IgD-negative memory B cell (primary cell): ENCODE measurements around the gene CSF1. TPM values are rescaled to one million over a fixed set of nuclear protein-coding genes. Genes with fewer than 3 reads are reported as not detected.
A peak's percentile ranks its signal among the peaks of the same experiment; 100 is the strongest.
"Not testable (repeated sequence)": the region's sequence is repeated elsewhere in the genome, so short reads cannot be mapped to it uniquely, and the experiment has no call there.

Source experiments
- H3K27ac Mint-ChIP-seq, 3 donors: one replicate each; pipeline ENCODE4 v1.8.0; 2020 to 2022; ENCODE audit warnings: mild to moderate bottlenecking in 3 of 3, mixed read lengths in 3 of 3, moderate library complexity in 1 of 3
- H3K27me3 Mint-ChIP-seq: one replicate; pipeline ENCODE4 v1.8.0; 2021; ENCODE audit warnings: mixed read lengths
- H3K36me3 Mint-ChIP-seq: one replicate; pipeline ENCODE4 v1.8.0; 2020; ENCODE audit warnings: mild to moderate bottlenecking, mixed read lengths
- H3K4me1 Mint-ChIP-seq, 3 donors: one replicate each; pipeline ENCODE4 v1.8.0; 2020 to 2022; ENCODE audit warnings: mixed read lengths in 3 of 3, mild to moderate bottlenecking in 1 of 3
- H3K4me3 Mint-ChIP-seq, 4 donors: one replicate each; pipeline ENCODE4 v1.8.0; 2020 to 2022; ENCODE audit warnings: mild to moderate bottlenecking in 4 of 4, mixed read lengths in 4 of 4, moderate library complexity in 3 of 4
- H3K9me3 Mint-ChIP-seq, 3 donors: one replicate each; pipeline ENCODE4 v1.8.0; 2020 to 2021; ENCODE audit warnings: mixed read lengths in 3 of 3, mild to moderate bottlenecking in 1 of 3
- polyA plus RNA-seq: library from polyadenylated mRNA; unstranded; fragments of 300-500 nt; fragmentation: Illumina TruSeq; gene quantifications from one replicate; pipeline ENCODE4 v1.2.3, GENCODE V29; 2021

Gene CSF1
- polyA plus RNA-seq, 1 donor from 2014 or later = 0.18 TPM

GRCh38 chr1:109878531-109879104 lies 32.0 kb upstream of the CSF1 start:
- Mint-ChIP-seq H3K27me3 (peaks cover 6% of the 10 kb centered on the region), H3K4me3 (no peak overlapping the region), H3K36me3 (peaks cover 1% of the 10 kb centered on the region), H3K4me1 (peaks cover 6 to 20% (median 11%) of the 10 kb centered on the region in 3 donors), H3K9me3 (no peaks in the 10 kb centered on the region), H3K27ac (no peak overlapping the region)

DNA sequence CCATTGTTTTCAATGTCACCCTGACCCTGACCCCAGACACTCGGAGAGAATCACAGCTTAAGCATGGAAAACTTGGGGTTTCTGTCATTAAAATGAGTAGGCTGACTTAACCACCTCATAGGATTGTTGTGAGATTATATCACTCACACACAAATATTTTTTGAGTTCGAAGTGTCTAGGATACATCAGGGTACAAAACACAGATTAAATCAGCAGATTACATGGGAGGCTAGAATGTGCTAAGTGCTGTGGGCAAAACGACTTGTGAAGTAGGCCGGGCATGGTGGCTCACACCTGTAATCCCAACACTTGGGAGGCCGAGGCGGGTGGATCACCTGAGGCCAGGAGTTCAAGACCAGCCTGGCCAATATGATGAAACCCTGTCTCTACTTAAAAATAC lies 31.3 kb upstream of the CSF1 start:
- Mint-ChIP-seq H3K27ac (peak overlapping the region in 1 of 3 donors; percentile 16), H3K4me1 (peaks cover 6 to 20% (median 11%) of the 10 kb centered on the region in 3 donors)
- H3K36me3 Mint-ChIP-seq, H3K9me3 Mint-ChIP-seq, H3K27me3 Mint-ChIP-seq, H3K4me3 Mint-ChIP-seq: not testable (repeated sequence)

GRCh38 chr1:109879881-109880525 lies 30.6 kb upstream of the CSF1 start:
- H3K4me1 Mint-ChIP-seq = peaks cover 6 to 20% (median 11%) of the 10 kb centered on the region in 3 donors
- H3K36me3 Mint-ChIP-seq = peaks cover 1% of the 10 kb centered on the region
- peaks cover 7% of the 10 kb centered on the region for H3K27me3 Mint-ChIP-seq

DNA sequence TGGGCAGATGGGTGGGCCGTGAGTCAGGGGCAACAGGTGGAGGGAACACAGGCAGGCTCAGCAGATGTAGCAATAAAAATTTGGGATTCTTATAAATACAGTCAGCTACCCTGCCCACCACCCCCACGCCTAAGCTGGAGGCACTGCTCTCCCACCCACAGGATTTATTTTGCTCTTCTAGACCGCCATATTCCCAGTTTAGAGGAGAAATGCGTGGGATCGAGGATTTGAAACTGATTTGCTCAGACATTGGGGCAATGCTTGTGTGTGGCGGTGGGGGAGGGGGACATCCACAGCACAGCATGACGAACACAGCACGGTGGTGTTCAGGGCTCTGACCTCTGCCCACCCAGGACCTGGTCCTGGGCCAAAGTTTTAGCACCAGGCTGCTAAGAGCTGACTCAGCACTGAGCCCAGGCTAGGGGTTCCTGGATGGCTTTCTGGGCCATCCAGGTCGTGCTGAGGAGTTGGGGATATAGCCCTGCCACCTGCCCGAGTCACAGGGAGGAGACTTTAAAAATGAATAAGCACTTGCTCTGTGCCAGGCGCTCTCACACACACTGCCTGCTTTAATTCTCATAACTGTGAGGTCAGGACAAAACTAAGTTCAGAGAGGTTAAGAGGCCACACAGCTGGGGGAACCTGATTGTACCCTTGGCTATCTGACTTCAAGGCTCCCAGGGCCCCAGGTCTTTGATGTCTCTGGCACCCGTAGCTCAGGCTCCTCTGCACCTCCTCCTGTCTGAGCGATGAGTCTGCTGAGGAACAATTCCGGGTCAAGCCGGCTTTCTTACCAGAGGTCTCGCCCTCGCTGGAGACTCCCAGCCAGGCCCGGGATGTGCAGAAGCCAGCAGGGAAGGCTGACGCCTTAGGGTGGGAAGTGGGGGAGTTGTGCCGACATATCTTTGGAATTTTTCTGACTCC lies 29.4 kb upstream of the CSF1 start:
- Mint-ChIP-seq H3K9me3 (peaks cover 0 to 2% (median 0%) of the 10 kb centered on the region in 3 donors), H3K4me3 (no peak overlapping the region), H3K27ac (no peak overlapping the region), H3K36me3 (peaks cover 1% of the 10 kb centered on the region), H3K4me1 (peaks cover 9 to 21% (median 10%) of the 10 kb centered on the region in 3 donors), H3K27me3 (peaks cover 3% of the 10 kb centered on the region)

More at GRCh38 chr1:109879881-109880525, 30.6 kb upstream of the CSF1 start:
- Mint-ChIP-seq H3K4me3 (no peak overlapping the region), H3K27ac (peak overlapping the region in 2 of 3 donors; percentile 39 to 49), H3K9me3 (no peaks in the 10 kb centered on the region)

- no peak overlapping the region for H3K4me3 Mint-ChIP-seq
- peaks cover 9 to 23% (median 15%) of the 10 kb centered on the region in 3 donors for H3K4me1 Mint-ChIP-seq
- no peak overlapping the region for H3K27ac Mint-ChIP-seq
- peaks cover 1% of the 10 kb centered on the region for H3K36me3 Mint-ChIP-seq
- H3K9me3 Mint-ChIP-seq = peaks cover 0 to 2% (median 0%) of the 10 kb centered on the region in 3 donors
- peaks cover 2% of the 10 kb centered on the region for H3K27me3 Mint-ChIP-seq
Measured at GRCh38 chr1:109881906-109882287, 28.8 kb upstream of the CSF1 start.

DNA sequence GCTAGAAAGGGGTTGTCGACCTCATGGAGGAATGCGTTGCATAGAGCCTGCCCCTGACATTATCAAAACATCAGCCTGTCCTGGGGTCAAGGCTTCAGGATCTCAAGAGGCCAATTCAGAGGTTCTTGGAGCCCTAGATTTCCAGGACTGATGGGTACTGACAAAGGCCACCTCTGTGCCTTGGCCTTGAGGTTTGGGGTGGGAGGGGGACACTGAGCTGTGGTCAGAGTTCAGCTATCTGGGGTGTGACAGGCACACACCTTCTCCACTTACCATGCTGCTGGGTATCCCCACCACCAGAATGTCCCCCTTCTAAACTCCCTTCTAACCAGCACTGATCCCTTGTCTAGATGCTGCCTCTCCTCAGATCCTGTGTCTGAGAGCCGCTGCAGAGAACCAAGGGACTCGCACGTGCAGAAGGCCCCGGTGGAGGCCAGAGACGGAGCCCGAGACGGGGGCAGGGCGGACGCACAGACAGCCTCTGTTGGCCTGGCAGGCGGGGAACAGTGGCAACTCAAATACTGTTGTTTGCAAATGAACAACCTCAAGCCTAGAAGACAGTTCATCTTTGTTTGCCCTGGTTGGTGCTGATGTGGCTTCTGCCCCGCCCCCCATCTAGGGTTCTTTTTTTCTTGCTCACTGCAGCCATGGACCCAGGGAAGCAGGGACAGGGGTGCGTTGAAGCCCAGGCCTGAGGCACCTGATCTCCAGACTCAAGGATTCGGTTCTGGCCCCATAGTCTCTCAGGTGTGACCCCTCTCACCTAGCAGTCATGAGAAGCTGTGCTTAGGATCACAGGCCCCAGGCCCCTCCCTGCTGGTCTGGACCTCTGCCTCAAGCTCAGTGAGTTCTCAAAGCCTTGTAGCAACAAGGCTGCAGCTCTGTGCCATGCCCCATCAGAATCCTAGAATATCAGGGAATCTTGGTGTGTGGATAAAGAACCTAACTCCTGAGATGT lies 28.1 kb upstream of the CSF1 start:
- H3K27ac Mint-ChIP-seq = no peak overlapping the region
- peaks cover 1% of the 10 kb centered on the region for H3K36me3 Mint-ChIP-seq
- peaks cover 0 to 2% (median 0%) of the 10 kb centered on the region in 3 donors for H3K9me3 Mint-ChIP-seq
- H3K27me3 Mint-ChIP-seq = peaks cover 2% of the 10 kb centered on the region
- H3K4me1 Mint-ChIP-seq = peaks cover 14 to 27% (median 19%) of the 10 kb centered on the region in 3 donors
- H3K4me3 Mint-ChIP-seq = no peak overlapping the region

- Mint-ChIP-seq H3K4me1 (peaks cover 21 to 32% (median 22%) of the 10 kb centered on the region in 3 donors), H3K27me3 (peaks cover 2% of the 10 kb centered on the region), H3K27ac (no peak overlapping the region), H3K9me3 (peaks cover 0 to 2% (median 0%) of the 10 kb centered on the region in 3 donors), H3K4me3 (peak overlapping the region in 1 of 4 donors; percentile 17), H3K36me3 (no peaks in the 10 kb centered on the region)
Measured at GRCh38 chr1:109883248-109883955, 27.2 kb upstream of the CSF1 start.

GRCh38 chr1:109884242-109884891 lies 26.3 kb upstream of the CSF1 start:
- H3K27me3 Mint-ChIP-seq = peaks cover 2% of the 10 kb centered on the region
- peak overlapping the region in 2 of 4 donors; percentile 27 to 61 for H3K4me3 Mint-ChIP-seq
- H3K36me3 Mint-ChIP-seq = no peaks in the 10 kb centered on the region
- peak overlapping the region in 1 of 3 donors; percentile 41 for H3K27ac Mint-ChIP-seq
- peaks cover 0 to 2% (median 0%) of the 10 kb centered on the region in 3 donors for H3K9me3 Mint-ChIP-seq
- H3K4me1 Mint-ChIP-seq = peaks cover 29 to 38% (median 29%) of the 10 kb centered on the region in 3 donors

DNA sequence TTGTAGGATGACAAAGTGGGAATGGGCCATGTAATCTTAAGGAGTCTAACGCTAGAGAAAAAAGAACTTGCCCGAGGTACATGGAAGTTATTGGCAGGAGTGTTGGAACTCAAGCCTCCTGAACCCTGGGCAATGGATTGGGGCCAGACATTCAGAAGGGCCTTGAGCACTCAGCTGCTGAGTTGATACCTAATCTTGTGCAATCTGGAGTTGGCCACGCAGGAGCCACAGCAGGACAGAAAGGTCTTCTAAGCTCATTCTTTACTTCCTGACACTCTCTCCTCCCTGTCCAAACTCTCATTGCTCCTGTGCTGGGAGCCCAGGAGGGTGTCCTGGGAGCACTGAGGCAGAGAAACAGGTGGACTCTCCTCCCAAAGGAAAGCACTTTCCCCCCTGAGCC lies 25.1 kb upstream of the CSF1 start:
- Mint-ChIP-seq H3K4me3 (no peak overlapping the region), H3K27ac (peak overlapping the region in 2 of 3 donors; percentile 41 to 61), H3K27me3 (peaks cover 2% of the 10 kb centered on the region), H3K4me1 (peaks cover 29 to 38% (median 34%) of the 10 kb centered on the region in 3 donors), H3K36me3 (no peaks in the 10 kb centered on the region), H3K9me3 (peaks cover 0 to 2% (median 0%) of the 10 kb centered on the region in 3 donors)

GRCh38 chr1:109886827-109887226 lies 23.8 kb upstream of the CSF1 start:
- Mint-ChIP-seq H3K36me3 (no peaks in the 10 kb centered on the region), H3K4me3 (peak overlapping the region; percentile 10 to 85 (median 62)), H3K9me3 (peaks cover 0 to 2% (median 0%) of the 10 kb centered on the region in 3 donors), H3K4me1 (peaks cover 29 to 46% (median 45%) of the 10 kb centered on the region in 3 donors), H3K27ac (peak overlapping the region; percentile 60 to 88 (median 74)), H3K27me3 (peaks cover 6% of the 10 kb centered on the region)

DNA sequence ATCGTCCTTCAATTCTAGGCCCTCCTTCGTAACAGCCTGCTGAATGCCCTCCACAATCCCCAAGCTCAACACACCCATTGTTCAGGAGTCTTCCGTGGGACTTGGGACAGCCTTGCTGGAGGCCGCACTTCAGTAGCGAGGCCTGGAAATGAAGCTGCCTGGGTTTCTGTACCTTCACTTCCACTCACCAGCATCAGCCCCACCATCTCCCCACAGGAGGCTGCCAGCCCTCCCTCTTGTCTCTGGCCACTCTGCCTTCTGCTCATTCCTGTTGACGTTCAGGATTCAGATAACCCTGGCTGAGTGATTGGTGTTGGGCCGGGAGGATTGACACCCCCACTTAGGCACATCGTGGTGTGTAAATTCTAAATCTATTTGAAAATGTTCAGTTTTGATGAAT lies 23.4 kb upstream of the CSF1 start:
- Mint-ChIP-seq H3K36me3 (no peaks in the 10 kb centered on the region), H3K27me3 (peaks cover 6% of the 10 kb centered on the region), H3K27ac (peak overlapping the region; percentile 42 to 74 (median 60)), H3K4me3 (peak overlapping the region in 3 of 4 donors; percentile 10 to 85 (median 33)), H3K4me1 (peaks cover 29 to 49% (median 48%) of the 10 kb centered on the region in 3 donors), H3K9me3 (peaks cover 0 to 2% (median 0%) of the 10 kb centered on the region in 3 donors)

DNA sequence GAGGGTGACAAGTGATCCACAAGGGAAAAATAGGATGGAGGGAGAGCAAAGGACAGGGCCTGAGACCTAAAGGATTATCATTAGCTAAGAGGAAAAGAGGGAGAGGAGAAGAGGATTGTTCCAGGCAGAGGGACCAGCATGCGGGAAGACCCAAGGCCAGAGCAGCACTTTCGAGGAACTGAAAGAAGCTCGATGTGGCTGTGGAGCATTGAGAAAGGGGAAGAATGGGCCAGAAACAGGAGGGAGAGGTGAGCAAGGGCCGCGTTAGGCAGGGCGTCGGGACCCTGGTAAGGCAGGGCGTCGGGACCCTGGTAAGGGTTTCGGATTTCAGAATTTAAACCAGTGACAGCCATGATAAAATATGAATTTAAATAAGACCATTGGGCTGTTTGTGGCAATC lies 22.8 kb upstream of the CSF1 start:
- Mint-ChIP-seq H3K4me1 (peaks cover 29 to 49% (median 48%) of the 10 kb centered on the region in 3 donors), H3K36me3 (no peaks in the 10 kb centered on the region), H3K27ac (peak overlapping the region in 1 of 3 donors; percentile 44), H3K4me3 (no peak overlapping the region), H3K9me3 (peaks cover 0 to 2% (median 0%) of the 10 kb centered on the region in 3 donors), H3K27me3 (peaks cover 6% of the 10 kb centered on the region)

- Mint-ChIP-seq H3K9me3 (peaks cover 0 to 2% (median 0%) of the 10 kb centered on the region in 3 donors), H3K4me1 (peaks cover 29 to 49% (median 46%) of the 10 kb centered on the region in 3 donors), H3K27me3 (peaks cover 6% of the 10 kb centered on the region), H3K36me3 (no peaks in the 10 kb centered on the region), H3K27ac (no peak overlapping the region), H3K4me3 (no peak overlapping the region)
Measured at GRCh38 chr1:109889094-109889493, 21.6 kb upstream of the CSF1 start.
